DND-41 (cell line): Measurements from ENCODE around the gene LARP4B.

ENCODE experiments used
- EZH2 ChIP-seq: IDR thresholded peaks from 3 replicates; pipeline ENCODE4 v1.6.1; 2012; ENCODE audit warnings: borderline replicate concordance, low read depth, mild to moderate bottlenecking, moderate library complexity, low read length, inconsistent platforms; ENCODE audit not compliant: severe bottlenecking
- TF ChIP-seq, protein P1 (sequence below): IDR thresholded peaks from 2 replicates; pipeline ENCODE4 v1.5.1; 2012; ENCODE audit warnings: borderline replicate concordance, low read length, moderate library complexity, mild to moderate bottlenecking; ENCODE audit not compliant: poor library complexity, severe bottlenecking; ENCODE audit errors: extremely low read depth

DNA sequence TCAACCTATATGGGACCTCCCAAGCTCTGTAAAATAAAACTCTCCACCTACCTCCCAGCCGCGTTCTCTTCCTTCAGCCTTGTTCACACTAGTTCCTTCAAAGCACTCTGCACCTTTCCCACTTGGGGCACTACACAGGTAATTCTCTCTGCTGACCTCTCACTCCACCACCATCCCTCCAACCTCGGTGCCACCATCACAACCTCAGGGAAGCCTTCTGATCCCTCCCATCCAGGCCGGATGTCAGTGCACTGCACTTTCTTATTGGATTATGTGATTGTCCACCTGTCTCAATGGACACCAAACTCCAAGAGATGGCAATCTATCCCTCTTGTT is 7.0 kb downstream of the LARP4B start:
- TF ChIP-seq, protein P1, sequence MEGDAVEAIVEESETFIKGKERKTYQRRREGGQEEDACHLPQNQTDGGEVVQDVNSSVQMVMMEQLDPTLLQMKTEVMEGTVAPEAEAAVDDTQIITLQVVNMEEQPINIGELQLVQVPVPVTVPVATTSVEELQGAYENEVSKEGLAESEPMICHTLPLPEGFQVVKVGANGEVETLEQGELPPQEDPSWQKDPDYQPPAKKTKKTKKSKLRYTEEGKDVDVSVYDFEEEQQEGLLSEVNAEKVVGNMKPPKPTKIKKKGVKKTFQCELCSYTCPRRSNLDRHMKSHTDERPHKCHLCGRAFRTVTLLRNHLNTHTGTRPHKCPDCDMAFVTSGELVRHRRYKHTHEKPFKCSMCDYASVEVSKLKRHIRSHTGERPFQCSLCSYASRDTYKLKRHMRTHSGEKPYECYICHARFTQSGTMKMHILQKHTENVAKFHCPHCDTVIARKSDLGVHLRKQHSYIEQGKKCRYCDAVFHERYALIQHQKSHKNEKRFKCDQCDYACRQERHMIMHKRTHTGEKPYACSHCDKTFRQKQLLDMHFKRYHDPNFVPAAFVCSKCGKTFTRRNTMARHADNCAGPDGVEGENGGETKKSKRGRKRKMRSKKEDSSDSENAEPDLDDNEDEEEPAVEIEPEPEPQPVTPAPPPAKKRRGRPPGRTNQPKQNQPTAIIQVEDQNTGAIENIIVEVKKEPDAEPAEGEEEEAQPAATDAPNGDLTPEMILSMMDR: no peak
- no peak for TF ChIP-seq EZH2
